NB4 (cell line): ENCODE measurements around the gene SF3A1.

Source experiments
- TF ChIP-seq, protein P1 (sequence below): IDR thresholded peaks from one replicate; pipeline ENCODE4 v1.5.1; 2012; ENCODE audit warnings: low read depth, low read length
- TF ChIP-seq, protein P2 (sequence below): IDR thresholded peaks from 2 replicates; pipeline ENCODE4 v1.6.1; 2011; ENCODE audit warnings: low read depth, low read length

DNA sequence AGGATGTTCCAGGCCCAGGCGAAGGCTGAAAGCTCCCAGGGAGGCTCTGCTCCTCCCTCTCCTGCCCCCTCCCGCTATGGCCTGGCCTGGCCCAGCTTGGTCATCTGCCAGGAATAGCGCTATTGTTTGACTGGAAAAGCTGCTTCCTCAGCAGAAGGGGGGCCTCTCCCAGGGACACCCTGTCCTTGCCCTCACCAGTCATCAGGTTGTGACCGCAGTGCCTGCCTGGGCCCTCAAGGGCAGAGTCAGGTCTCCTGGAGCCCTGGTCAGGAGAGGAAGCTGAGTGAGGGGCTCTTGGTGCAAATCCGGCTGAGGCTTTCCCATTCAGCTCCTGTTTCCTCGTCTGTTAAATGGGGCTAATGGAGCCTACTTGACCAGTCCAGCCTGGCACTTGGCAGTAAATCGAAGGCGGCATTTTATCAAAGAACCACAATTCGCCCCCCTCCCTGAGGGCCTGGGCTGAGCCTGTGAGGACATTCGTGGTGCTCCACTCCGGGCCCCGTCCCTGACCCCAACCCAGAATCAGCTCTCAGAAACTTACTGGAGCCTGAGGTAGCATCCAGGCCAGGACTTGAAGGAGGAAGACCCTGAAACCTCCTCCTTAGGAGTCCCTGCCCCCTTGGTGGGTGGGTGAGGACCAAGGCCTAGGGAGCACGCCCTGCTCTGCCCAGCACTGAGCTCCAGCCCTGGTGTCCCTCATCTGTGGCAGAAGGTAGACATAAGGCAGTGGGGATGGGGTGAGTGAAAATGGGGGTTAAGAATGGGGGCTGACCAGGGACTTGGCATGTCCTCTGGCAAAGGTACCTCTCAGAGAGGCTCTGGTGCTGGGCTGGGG, 65.4 kb downstream of the SF3A1 start:
- TF ChIP-seq, protein P1, sequence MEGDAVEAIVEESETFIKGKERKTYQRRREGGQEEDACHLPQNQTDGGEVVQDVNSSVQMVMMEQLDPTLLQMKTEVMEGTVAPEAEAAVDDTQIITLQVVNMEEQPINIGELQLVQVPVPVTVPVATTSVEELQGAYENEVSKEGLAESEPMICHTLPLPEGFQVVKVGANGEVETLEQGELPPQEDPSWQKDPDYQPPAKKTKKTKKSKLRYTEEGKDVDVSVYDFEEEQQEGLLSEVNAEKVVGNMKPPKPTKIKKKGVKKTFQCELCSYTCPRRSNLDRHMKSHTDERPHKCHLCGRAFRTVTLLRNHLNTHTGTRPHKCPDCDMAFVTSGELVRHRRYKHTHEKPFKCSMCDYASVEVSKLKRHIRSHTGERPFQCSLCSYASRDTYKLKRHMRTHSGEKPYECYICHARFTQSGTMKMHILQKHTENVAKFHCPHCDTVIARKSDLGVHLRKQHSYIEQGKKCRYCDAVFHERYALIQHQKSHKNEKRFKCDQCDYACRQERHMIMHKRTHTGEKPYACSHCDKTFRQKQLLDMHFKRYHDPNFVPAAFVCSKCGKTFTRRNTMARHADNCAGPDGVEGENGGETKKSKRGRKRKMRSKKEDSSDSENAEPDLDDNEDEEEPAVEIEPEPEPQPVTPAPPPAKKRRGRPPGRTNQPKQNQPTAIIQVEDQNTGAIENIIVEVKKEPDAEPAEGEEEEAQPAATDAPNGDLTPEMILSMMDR: no peak
- TF ChIP-seq, protein P2, sequence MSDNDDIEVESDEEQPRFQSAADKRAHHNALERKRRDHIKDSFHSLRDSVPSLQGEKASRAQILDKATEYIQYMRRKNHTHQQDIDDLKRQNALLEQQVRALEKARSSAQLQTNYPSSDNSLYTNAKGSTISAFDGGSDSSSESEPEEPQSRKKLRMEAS: no peak
